GM12873 (cell line): ENCODE data around the gene RHEB.

ENCODE experiments used
- CTCF ChIP-seq: IDR thresholded peaks from 2 replicates; pipeline ENCODE4 v1.5.1; 2012; ENCODE audit warnings: low read depth, mild to moderate bottlenecking, moderate library complexity, low read length, control low read depth; ENCODE audit not compliant: insufficient read depth; ENCODE audit errors: missing control alignments

Gene RHEB

GRCh38 chr7:151449990-151450389 is 69.7 kb downstream of the RHEB start:
- TF ChIP-seq CTCF, result no peak

- peak; percentile 66 for TF ChIP-seq CTCF
Observed at GRCh38 chr7:151448261-151449252, 71.1 kb downstream of the RHEB start.

- no peak for TF ChIP-seq CTCF
Observed at GRCh38 chr7:151447901-151448260, 71.8 kb downstream of the RHEB start.

GRCh38 chr7:151447312-151447711 is 72.4 kb downstream of the RHEB start:
- TF ChIP-seq CTCF, result no peak

GRCh38 chr7:151446412-151446811 is 73.3 kb downstream of the RHEB start:
- TF ChIP-seq CTCF, result no peak

- no peak for TF ChIP-seq CTCF
Observed at GRCh38 chr7:151444632-151445031, 75.1 kb downstream of the RHEB start.

GRCh38 chr7:151442776-151443496 is 76.8 kb downstream of the RHEB start:
- TF ChIP-seq CTCF, result no peak
